SK-N-MC (cell line): ENCODE measurements around the gene USP47.

Experiments used
- EZH2 ChIP-seq: fragments of 200-600 bp; sonication (generic); IDR thresholded peaks from one replicate; pipeline ENCODE4 v1.6.1; 2017; ENCODE audit warnings: antibody characterized with exemption
- FOXP2 ChIP-seq: optimal IDR thresholded peaks from 2 replicates; pipeline ENCODE3; 2011; ENCODE audit warnings: mild to moderate bottlenecking, moderate library complexity; ENCODE audit not compliant: insufficient read depth; ENCODE audit errors: extremely low read length, control extremely low read depth
- POLR2AphosphoS5 ChIP-seq: IDR thresholded peaks from 2 replicates; pipeline ENCODE4 v1.6.1; 2012; ENCODE audit warnings: mild to moderate bottlenecking, low read depth, low read length, borderline replicate concordance

GRCh38 chr11:11985016-11985715 is 143.4 kb downstream of the USP47 start:
- TF ChIP-seq EZH2 (no peak), POLR2AphosphoS5 (no peak), FOXP2 (no peak)
